ENCODE measurements around the gene GUK1.

GUK1 gene

DNA sequence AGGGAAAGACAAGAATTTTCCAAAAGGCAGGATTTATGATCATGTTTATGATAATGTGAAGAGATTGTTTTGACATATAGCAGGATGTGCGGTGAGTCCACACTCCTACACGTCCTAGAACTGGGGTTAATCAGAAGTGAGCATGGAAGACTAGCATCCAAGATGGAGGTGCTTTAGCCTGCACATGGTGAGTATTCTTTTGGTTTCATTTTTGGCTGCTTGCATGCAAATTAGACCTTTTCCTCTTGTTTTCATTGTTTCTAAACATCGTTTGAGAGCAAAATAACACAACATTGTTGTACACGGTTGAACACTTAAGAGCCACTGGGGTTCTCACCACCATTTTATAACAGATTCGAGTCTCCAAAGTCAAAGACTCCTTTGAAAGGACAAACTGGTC lies 14.9 kb upstream of the GUK1 start:
- no peak for DNase-seq (ENCODE audit: low read depth in 2 of 3, low spot score in 1 of 3)

DNA sequence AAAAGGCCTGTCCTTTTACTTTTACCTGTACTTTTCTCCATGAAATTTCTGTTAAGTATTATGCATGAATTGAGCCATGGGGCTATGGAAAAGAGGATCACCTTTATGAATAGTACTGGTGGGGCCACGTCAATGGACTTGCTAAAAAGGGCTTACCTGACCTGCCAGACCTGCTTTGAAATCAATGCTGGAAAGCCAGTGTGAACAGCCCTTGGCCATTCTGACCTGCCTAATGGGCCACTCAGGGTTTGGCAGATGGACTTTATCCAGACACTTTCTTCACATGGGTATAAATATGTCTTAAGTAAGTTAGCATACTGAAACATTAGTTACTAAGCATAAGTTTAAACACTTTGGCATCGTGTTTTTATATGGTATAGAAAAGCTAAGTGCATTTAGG lies 8.3 kb upstream of the GUK1 start:
- DNase-seq (ENCODE audit: low read depth in 2 of 3, low spot score in 1 of 3) = no peak

GRCh38 chr1:228134591-228134990 lies 5.5 kb upstream of the GUK1 start:
- no peak for DNase-seq (ENCODE audit: low read depth in 2 of 3, low spot score in 1 of 3)

GRCh38 chr1:228136901-228137300 lies 3.2 kb upstream of the GUK1 start:
- DNase-seq (ENCODE audit: low read depth in 2 of 3, low spot score in 1 of 3) = no peak

GRCh38 chr1:228139406-228139930 lies 611 bp upstream of the GUK1 start:
- DNase-seq (ENCODE audit: low read depth in 2 of 3, low spot score in 1 of 3) = no peak

- no peak for DNase-seq (ENCODE audit: low read depth in 2 of 3, low spot score in 1 of 3)
Measured at GRCh38 chr1:228140724-228141225, 696 bp downstream of the GUK1 start.

GRCh38 chr1:228141226-228142044 lies 1.4 kb downstream of the GUK1 start:
- no peak for DNase-seq (ENCODE audit: low read depth in 2 of 3, low spot score in 1 of 3)

DNA sequence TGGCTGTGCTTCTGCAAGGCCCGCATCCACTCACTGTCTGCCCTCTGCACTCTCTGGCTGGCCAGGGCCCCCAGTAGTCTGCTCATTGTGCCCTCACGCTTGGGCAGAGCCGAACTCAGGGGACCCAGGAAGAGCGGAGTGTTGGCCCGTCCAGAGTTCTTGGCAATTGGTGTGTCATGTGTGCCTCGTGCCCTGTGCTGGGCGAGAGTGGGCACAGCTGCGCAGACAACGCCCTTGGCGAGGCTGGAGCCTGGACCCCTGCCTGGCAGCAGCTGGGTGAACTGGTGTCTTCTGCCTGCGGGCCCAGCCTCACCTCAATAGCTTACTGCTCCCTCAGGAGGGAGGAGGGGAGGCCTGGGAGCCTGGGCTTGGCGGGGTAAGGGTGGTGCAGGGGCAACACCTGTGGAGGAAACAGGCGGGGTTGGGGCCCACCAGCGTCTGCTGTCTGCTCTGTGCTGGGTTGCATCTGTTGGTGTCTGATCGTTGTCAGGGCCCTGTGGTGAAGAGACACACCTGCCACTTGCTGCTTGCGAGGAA lies 2.1 kb downstream of the GUK1 start:
- no peak for DNase-seq (ENCODE audit: low read depth in 2 of 3, low spot score in 1 of 3)

DNA sequence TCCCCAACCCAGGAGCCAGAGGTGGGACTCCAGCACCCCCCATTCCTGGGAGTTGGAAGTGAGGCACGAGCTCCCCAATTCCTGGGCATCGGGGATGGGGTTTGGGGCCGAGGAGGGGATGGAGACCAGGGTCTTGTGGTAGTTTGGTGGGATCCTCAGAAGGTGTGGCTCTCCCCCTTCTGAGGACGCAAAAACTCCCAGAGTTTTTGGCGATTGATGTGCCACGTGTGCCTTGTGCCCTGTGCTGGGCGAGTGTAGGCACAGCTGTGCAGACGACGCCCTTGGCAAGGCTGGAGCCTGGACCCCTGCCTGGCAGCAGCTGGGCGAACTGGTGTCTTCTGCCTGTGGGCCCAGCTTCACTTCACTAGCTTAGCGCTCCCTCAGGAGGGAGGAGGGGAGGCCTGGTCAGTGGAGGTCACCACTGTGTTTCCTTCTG lies 2.6 kb downstream of the GUK1 start:
- DNase-seq (ENCODE audit: low read depth in 2 of 3, low spot score in 1 of 3) = no peak

DNA sequence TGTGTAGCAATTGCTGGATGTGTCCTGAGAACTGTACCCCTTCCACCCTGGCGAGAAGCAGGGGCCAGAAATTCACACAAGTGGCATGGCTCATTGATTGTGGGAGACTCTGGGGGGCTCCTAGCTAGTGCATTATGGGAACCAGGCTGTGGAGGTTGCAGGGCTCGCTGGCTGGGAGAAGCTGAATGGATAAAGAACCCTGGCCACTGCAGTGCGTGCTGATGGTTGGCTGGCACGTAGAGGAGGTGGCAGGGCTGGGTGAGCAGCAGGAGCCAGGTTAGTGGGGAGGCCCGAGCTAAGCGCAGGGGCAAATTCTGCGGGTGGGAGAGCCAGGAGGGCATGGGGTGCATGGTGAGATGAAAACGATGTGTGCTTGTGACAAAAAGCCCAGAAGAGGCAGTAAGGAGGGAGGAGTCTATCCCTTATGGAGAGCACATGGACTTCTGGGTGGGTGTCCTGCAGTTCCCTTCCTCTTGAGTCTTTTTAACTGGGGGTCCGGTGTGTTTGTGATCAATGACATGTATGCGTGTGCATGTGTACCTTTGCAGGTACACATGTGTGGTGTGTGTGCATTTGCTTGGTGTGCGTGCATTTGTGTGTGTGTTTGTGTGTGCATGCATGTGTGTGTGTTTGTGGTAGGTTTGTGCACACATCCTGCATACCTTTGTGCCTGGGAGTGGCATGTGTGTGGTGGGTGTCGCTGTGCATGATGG lies 3.6 kb downstream of the GUK1 start:
- no peak for DNase-seq (ENCODE audit: low read depth in 2 of 3, low spot score in 1 of 3)

GRCh38 chr1:228144193-228144992 lies 4.3 kb downstream of the GUK1 start:
- no peak for DNase-seq (ENCODE audit: low read depth in 2 of 3, low spot score in 1 of 3)

GRCh38 chr1:228144993-228145343 lies 4.9 kb downstream of the GUK1 start:
- no peak for DNase-seq (ENCODE audit: low read depth in 2 of 3, low spot score in 1 of 3)

- DNase-seq (ENCODE audit: low read depth in 2 of 3, low spot score in 1 of 3) = no peak
Measured at GRCh38 chr1:228145463-228146416, 5.7 kb downstream of the GUK1 start.

DNA sequence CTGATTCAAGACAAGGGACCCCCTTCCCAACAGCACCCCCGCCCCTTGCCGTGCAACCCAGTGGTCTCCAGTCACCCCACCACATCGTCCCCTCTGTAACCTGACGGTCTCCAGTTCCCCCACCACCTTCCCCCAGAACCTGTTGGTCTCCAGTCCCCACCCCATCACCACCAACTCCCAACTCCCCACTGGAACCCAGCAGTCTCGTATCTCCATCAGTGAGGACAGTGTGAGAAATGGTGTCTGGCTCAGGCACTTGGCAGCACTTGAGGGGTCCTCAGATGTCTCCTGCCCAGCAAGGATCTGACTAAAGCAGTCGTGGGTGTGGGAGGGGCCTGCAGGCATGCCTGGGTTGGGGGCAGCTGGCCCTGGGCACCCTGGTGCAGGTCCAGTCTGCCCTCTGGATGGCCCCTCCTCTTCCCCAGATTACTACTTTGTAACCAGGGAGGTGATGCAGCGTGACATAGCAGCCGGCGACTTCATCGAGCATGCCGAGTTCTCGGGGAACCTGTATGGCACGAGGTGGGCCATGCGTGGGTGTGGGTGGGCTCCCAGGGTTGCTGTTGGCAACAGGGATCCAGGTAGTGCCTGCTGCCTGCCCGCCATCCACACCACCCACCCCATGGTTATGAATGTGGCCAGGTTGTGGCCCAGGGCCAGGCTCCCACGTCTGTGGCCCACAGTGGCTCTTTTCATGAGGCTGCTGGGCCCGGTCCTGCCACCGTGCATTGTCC lies 6.5 kb downstream of the GUK1 start:
- DNase-seq (ENCODE audit: low read depth in 2 of 3, low spot score in 1 of 3) = no peak

DNA sequence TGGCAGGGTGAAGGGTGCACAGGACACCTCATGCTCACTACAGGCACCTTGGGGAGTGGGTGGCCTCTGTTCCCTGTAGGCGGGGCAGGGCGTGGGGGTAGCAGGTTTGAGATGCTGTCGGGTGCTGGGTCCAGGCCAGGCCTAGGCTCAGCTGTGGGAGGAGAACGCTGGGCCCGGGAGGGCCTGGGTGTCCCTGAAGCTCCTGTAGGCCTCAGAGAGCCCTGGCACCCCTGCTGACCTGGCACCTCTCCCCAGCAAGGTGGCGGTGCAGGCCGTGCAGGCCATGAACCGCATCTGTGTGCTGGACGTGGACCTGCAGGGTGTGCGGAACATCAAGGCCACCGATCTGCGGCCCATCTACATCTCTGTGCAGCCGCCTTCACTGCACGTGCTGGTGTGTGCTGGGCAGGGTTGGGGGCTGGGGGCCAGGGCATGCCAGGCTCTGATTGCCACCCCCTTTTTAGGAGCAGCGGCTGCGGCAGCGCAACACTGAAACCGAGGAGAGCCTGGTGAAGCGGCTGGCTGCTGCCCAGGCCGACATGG lies 7.1 kb downstream of the GUK1 start:
- DNase-seq (ENCODE audit: low read depth in 2 of 3, low spot score in 1 of 3) = no peak

DNA sequence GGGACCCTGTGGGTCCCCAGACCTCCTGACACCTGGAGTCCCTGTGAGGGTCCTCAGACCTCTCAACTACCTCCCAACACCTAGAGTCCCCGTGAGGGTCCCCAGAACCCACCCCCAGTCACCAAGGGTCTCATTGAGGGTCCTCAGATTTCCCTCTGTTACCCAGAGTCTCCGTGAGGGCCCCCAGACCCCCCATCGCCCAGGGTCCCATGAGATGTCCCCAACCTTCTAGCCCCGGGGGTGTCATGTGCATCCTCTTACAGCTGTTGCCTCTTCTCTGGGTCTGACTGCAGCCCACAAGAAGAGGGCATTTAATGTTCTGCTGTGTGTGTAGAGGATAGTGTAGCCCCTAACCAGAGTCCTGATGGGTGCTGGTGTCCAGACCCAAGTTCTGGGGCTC lies 7.7 kb downstream of the GUK1 start:
- DNase-seq (ENCODE audit: low read depth in 2 of 3, low spot score in 1 of 3) = no peak

GRCh38 chr1:228148196-228148861 lies 8.2 kb downstream of the GUK1 start:
- DNase-seq (ENCODE audit: low read depth in 2 of 3, low spot score in 1 of 3) = no peak

- DNase-seq (ENCODE audit: low read depth in 2 of 3, low spot score in 1 of 3) = no peak
Measured at GRCh38 chr1:228148935-228149405, 8.9 kb downstream of the GUK1 start.
